Measurements from ENCODE around the gene SEMA5B. TPM values are rescaled to one million over a fixed set of nuclear protein-coding genes. Genes with fewer than 3 reads are reported as not detected.

The SEMA5B gene
- total RNA-seq, 2 experiments from 2014 or later, result 0.30 TPM; not detected in 1

DNA sequence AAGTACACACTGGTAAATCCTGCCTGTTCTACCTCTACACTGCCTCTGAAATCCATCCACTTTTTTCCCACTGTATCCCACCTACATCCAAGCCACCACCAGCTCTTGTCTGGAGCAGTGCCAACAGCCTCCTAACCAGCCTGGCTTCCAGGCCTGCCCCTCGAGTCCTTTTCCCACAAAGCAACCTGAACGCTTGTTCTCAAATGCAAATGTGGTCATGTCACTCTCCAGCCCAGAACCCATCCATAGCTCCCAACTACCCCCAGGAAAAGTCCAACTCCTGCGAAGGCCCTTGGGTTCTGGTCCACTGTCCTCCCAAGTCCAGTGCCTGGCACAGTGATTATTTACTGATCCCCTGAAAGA lies 83.8 kb downstream of the SEMA5B start:
- CTCF ChIA-PET, result interaction anchor here (0.6 to 1.9 kb wide), 5 partner anchors 18 to 88 kb away, joined by 3 to 6 read pairs (median 4); no protein-coding TSS in a partner anchor
- no peak for DNase-seq
- Mint-ChIP-seq H3K27ac (no peak overlapping the region), H3K27me3 (peaks cover 16% of the 10 kb centered on the region), H3K4me1 (peaks cover 9% of the 10 kb centered on the region), H3K36me3 (ENCODE audit: low read depth) (no peaks in the 10 kb centered on the region), H3K9me3 (no peaks in the 10 kb centered on the region), H3K4me3 (no peak overlapping the region)
- POLR2A ChIA-PET, result no interaction called here

DNA sequence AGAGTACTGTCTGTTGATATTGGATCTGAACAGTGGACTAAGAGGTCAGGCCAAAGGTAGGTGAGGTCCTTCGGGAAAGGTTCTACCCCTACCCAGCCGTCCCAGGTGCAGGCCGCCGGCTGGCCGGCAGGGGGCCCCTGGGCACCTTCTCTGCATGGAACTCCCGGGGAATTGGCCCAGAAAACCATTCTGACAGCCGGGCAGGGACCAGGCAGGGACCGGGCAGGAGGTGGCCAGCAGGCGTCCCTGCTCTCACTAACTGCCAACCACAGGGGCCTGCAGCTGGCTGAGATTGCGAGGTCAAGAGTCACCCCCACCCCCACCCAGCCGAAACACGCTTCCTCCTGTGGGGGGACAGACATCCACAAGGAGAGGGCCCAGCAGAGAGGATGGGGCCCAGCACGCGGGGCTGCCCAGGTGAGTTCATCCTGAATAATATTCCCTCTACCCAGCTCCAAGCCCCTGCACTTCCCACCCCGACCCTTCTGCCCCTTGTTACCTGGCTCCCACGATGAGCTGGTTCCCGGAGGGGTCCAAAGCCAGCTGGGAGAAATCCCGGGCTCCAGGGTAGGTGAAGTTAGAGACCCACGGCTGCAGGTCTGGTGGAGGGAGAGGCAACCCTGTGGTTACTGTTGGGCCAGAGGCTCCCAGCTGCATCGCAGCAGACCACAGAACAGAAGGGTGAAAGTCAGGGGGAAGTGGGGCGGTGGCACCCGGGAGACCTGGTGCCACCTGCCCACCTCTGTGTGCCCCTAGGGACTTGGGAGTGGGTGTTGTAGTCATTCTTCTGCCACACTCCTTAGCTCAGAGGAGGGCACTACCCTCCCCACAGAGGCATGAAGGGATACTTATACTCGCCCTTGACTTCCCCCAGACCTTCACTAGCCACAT lies 84.4 kb downstream of the SEMA5B start:
- Mint-ChIP-seq H3K4me3 (no peak overlapping the region), H3K27me3 (peaks cover 19% of the 10 kb centered on the region), H3K4me1 (peaks cover 9% of the 10 kb centered on the region), H3K9me3 (no peaks in the 10 kb centered on the region), H3K36me3 (ENCODE audit: low read depth) (no peaks in the 10 kb centered on the region), H3K27ac (no peak overlapping the region)
- ChIA-PET POLR2A (no interaction called here), CTCF (interaction anchor here (0.5 to 3.1 kb wide), 11 partner anchors 11 to 322 kb away, joined by 3 to 23 read pairs (median 4); partner anchors contain the start of gene SEMA5B)
- peak; percentile 44 for DNase-seq

DNA sequence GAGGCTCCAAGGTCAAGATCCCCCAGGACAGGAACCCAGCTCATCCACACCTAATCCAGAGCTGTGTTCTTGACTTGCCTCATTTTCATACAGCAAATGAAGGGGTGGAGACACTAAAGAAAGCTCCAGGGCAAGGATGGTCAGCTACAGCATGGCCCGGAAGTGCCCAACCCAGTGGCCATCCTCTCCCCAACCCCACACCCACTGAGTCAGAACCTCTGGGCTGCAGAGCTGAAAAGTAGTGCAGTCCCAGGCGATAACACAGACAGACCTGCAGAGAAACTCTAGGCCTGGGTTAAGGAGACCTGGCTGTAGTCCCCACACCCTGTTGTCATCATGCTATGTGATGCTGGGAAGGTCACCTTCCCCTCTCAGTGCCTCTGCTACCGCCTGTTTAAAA lies 85.3 kb downstream of the SEMA5B start:
- Mint-ChIP-seq H3K27me3 (peaks cover 21% of the 10 kb centered on the region), H3K36me3 (ENCODE audit: low read depth) (no peaks in the 10 kb centered on the region), H3K9me3 (no peaks in the 10 kb centered on the region), H3K27ac (no peak overlapping the region), H3K4me3 (no peak overlapping the region), H3K4me1 (peaks cover 9% of the 10 kb centered on the region)
- ChIA-PET CTCF (interaction anchor here (0.5 to 3.1 kb wide), 10 partner anchors 11 to 323 kb away, joined by 3 to 23 read pairs (median 4); partner anchors contain the start of gene SEMA5B), POLR2A (no interaction called here)
- no peak for DNase-seq

DNA sequence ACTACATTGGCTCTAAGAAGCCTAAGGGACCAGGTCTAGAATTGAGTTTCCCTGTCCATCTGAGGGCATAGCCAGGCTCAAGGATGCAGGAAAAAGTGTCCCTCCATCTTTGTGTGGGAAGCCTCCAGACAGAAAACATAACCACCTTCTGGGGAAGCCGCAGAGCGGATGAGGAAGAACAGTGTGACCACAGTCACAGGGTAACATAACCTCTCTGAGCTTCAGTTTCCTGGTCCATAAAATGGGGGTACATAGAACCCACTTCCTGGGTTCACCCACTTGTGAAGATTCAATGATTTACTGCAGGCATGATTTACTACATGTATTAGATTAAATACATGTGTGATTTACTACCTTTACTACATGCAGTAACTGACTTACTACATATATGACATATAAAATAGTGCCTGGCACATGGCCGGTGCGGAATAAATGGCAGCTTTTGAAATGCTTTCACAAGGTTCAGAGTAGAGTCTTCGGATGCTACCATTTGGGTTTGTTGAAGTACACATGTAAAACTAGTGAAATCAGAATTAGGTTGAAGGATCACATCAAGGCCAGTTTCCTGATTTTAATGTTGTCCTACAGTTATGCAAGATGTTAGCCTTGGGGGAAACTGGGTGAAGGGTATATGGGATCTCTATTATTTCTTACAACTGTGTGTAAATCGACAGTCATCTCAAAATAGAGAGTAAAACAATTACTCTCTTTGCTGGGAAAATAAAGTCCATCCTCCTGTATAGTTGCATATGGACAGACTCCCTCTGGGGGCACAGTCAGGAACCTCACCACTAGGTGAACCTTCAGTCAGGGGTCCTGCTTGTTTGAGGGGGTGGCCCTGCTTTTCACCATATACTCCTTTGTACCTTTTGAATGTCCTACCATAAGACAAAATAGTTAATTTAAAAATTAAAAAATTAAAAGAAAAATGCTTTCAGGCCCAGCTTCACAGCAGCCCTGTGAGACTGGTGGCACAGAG lies 86.0 kb downstream of the SEMA5B start:
- H3K27ac Mint-ChIP-seq, result no peak overlapping the region
- POLR2A ChIA-PET, result no interaction called here
- no peaks in the 10 kb centered on the region for H3K9me3 Mint-ChIP-seq
- peaks cover 20% of the 10 kb centered on the region for H3K27me3 Mint-ChIP-seq
- no peak overlapping the region for H3K4me3 Mint-ChIP-seq
- H3K4me1 Mint-ChIP-seq, result peaks cover 9% of the 10 kb centered on the region
- no peaks in the 10 kb centered on the region for H3K36me3 Mint-ChIP-seq (ENCODE audit: low read depth)
- CTCF ChIA-PET, result interaction anchor here (0.7 to 3.1 kb wide), 10 partner anchors 11 to 187 kb away, joined by 3 to 23 read pairs (median 4); partner anchors contain the start of gene SEMA5B
- DNase-seq, result peak; percentile 39

DNA sequence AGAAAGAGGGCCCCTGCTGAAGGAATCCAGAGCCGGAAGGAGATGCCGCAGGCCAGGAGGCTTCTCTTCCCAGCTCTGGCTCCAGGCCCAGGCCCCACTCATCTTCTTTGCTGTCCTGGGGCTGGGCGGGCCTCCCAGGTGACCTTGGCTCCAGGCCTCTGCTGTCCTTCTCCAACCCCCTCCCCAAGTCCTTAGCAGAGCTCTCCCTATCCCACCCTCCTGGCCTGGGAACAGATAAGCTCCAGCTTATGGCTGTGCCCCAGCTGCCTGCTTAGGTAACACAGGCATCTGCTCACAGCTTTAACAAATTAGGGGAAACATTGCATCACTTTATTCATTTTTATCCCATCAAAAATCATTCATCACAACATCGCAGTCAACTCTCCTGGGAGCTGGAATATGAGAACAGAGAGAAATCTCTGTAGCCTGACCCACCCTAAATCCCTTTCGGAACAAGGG lies 86.9 kb downstream of the SEMA5B start:
- H3K27me3 Mint-ChIP-seq, result peaks cover 20% of the 10 kb centered on the region
- H3K36me3 Mint-ChIP-seq (ENCODE audit: low read depth), result no peaks in the 10 kb centered on the region
- no peaks in the 10 kb centered on the region for H3K9me3 Mint-ChIP-seq
- peaks cover 9% of the 10 kb centered on the region for H3K4me1 Mint-ChIP-seq
- ChIA-PET CTCF (interaction anchor here (0.7 to 3.1 kb wide), 3 partner anchors 34 to 183 kb away, joined by 3 to 23 read pairs (median 4); partner anchors contain the start of gene SEMA5B), POLR2A (no interaction called here)
- no peak overlapping the region for H3K4me3 Mint-ChIP-seq
- H3K27ac Mint-ChIP-seq, result no peak overlapping the region
- no peak for DNase-seq

DNA sequence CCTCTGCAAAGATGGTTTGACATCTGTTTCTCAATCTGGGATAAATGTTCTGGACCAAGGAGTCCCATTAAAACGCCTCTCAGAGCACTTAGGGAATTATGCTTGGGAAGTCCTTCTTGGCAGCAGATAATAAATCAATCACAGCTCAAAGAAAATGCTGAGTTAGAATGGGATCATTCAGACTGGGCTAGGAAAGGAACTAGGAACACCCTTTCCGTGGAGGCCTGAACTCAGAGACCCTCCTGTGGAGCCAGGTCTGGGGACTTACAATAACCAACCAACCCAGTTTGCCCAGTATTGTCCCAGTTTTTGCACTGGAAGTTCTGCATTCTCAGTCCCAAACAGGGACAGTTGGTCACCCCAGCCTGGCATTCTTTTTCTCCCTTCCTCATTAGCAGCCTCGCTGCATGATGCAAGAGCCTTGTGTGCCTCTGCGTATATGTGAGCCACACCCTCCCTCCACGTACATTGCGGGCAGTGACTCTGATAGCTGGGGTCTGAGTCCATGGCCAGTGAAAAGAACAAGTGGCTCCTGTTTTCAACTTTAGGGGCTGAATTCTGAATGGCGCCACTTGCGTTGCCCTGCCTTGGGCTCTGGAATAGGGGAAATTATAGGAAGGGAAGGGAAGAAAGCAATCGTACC lies 88.7 kb downstream of the SEMA5B start:
- CTCF ChIA-PET, result no interaction called here
- POLR2A ChIA-PET, result no interaction called here

DNA sequence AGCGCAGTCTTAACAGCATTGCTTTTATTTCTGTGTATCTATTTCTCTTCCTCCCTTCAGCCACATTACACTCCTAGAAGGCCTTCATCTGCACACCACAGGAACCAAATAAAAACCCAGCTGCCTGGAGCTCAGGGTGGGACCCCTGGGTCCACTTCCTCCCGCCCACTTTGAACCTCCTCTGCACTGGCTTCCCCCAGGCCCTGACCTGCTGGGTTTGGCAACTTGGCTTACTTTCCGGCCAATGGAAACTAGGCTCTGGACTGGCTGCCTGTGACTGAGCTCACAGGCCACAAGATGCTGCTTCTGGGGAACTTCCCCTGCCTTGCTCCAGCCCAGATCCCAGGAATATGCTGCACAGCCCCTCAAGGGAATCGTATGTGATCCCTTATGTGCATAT lies 89.8 kb downstream of the SEMA5B start:
- peaks cover 9% of the 10 kb centered on the region for H3K4me1 Mint-ChIP-seq
- no peak for DNase-seq
- ChIA-PET POLR2A (no interaction called here), CTCF (no interaction called here)
- H3K27ac Mint-ChIP-seq, result no peak overlapping the region
- H3K9me3 Mint-ChIP-seq, result no peaks in the 10 kb centered on the region
- no peak overlapping the region for H3K4me3 Mint-ChIP-seq
- H3K27me3 Mint-ChIP-seq, result peaks cover 18% of the 10 kb centered on the region
- no peaks in the 10 kb centered on the region for H3K36me3 Mint-ChIP-seq (ENCODE audit: low read depth)

More for the DNA sequence above, 88.7 kb downstream of the SEMA5B start:
- no peak for DNase-seq
- Mint-ChIP-seq H3K27me3 (peaks cover 14% of the 10 kb centered on the region), H3K36me3 (ENCODE audit: low read depth) (no peaks in the 10 kb centered on the region), H3K9me3 (no peaks in the 10 kb centered on the region), H3K27ac (no peak overlapping the region), H3K4me1 (peaks cover 9% of the 10 kb centered on the region), H3K4me3 (no peak overlapping the region)

DNA sequence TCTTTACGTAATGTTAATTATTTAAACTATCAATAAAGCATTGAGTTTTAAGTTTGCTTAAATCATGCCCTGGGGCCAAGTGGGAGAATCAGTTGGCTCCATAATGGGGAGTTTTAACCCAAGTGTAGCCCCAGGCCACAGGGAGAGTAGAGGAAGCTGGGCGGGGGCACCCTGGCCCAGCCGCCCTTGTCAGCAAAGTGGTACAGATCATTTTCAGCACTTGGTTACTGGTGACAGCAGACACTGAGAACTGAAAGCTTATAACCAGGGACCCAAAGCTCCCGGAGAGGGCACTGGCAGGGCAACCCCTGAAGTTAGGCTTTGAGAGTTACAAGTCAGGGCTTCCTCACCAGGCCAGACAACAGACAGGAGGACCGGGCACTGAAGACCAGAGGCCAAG lies 90.6 kb downstream of the SEMA5B start:
- no peak overlapping the region for H3K27ac Mint-ChIP-seq
- H3K4me1 Mint-ChIP-seq, result peaks cover 9% of the 10 kb centered on the region
- CTCF ChIA-PET, result no interaction called here
- no peak for DNase-seq
- POLR2A ChIA-PET, result no interaction called here
- no peak overlapping the region for H3K4me3 Mint-ChIP-seq
- no peaks in the 10 kb centered on the region for H3K36me3 Mint-ChIP-seq (ENCODE audit: low read depth)
- peaks cover 21% of the 10 kb centered on the region for H3K27me3 Mint-ChIP-seq
- no peaks in the 10 kb centered on the region for H3K9me3 Mint-ChIP-seq

DNA sequence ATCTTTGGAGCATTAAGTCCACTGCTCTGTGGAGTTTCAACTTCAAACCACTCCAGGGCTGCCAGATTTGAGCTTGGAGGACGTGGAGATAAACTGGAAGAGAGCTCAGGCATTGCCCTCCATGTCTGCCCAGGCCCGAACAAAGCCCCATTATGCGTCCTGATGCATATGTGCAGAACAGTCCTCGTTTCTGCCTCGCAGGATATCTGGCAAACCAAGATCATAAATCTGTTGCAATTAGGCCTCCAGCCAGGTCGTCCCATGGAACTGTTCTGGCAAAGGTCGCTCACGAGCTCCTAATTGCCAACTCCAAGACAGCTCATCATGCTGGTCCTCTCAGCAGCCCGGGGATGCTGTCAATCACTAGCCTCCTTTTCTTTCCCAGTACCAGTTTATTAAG lies 91.2 kb downstream of the SEMA5B start:
- Mint-ChIP-seq H3K4me1 (peaks cover 7% of the 10 kb centered on the region), H3K4me3 (no peak overlapping the region), H3K36me3 (ENCODE audit: low read depth) (no peaks in the 10 kb centered on the region), H3K27ac (no peak overlapping the region), H3K27me3 (peaks cover 24% of the 10 kb centered on the region), H3K9me3 (no peaks in the 10 kb centered on the region)
- ChIA-PET CTCF (no interaction called here), POLR2A (no interaction called here)
- no peak for DNase-seq

DNA sequence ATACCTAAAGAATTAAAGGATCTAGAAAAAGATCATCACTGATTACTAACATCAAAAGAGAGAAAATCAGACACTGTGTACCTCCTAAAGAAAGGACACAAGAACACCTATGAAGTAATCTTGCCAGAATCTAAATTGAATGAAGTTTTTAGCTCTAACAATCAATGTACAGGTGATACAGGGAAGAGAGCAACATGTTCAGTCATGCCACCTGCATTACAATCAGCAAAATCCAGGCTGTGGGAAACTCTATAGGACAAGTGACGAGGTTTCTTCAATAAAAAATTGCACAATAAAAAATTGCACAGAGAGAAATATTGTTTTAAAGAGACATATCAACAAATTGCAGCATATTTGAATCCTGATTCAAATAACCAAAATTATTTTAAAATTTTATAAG lies 93.3 kb downstream of the SEMA5B start:
- Mint-ChIP-seq H3K27me3 (peaks cover 24% of the 10 kb centered on the region), H3K36me3 (ENCODE audit: low read depth) (no peaks in the 10 kb centered on the region), H3K4me3 (no peak overlapping the region), H3K4me1 (no peaks in the 10 kb centered on the region), H3K27ac (no peak overlapping the region), H3K9me3 (no peaks in the 10 kb centered on the region)
- no peak for DNase-seq
- POLR2A ChIA-PET, result no interaction called here
- CTCF ChIA-PET, result no interaction called here

DNA sequence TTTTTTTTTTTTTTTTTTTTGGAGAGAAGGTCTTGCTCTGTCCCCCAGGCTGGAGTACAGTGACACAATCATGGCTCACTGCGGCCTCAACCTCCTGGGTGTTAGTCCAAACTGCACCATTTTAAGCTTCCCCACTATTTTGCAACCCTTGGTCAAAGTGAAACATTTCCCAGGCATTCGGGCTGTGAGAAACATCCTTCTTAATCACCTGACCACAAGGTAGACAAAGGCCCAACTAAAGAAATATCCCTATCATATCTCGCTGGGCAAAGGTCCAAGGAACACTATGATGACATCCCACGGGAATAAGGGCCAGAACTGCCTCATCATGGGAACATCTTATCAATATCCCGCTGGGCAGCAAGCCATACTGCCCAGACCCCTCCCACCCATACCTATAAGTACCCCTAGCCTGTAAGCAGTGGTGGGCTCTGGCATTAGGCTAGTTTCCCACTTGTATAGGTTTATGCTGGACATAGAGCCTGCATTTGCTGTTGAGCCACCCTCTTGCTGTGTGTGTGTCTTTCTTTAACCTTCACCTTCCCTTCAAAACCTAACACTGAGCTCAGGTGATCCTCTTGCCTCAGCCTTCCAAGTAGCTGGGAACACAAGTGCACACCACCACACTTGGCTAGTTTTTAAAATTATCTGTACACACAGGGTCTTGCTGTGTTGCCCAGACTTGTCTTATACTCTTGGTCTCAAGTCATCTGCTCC lies 95.2 kb downstream of the SEMA5B start:
- Mint-ChIP-seq H3K4me3 (no peak overlapping the region), H3K27me3 (peaks cover 21% of the 10 kb centered on the region), H3K9me3 (no peaks in the 10 kb centered on the region), H3K36me3 (ENCODE audit: low read depth) (no peaks in the 10 kb centered on the region), H3K4me1 (no peaks in the 10 kb centered on the region), H3K27ac (no peak overlapping the region)
- ChIA-PET CTCF (no interaction called here), POLR2A (no interaction called here)
- no peak for DNase-seq

DNA sequence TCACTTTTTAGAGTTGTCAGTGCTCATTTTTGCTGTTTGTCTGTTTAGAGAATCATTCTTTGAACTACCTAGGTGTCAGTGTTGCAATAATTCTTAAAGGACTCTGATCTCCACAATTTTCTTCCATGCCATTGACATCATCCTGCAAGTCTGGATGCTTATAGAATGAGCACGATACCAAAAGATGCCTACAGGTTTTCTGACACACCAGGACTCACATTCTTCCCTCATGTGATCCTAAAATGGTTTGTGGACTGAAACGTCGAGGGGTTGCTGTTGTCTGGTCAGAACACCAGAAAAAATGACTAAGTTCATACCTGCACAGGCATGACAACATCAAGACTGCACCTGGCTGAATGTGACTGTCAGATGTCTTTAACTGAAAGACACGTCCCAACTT lies 95.9 kb downstream of the SEMA5B start:
- Mint-ChIP-seq H3K4me3 (no peak overlapping the region), H3K27ac (no peak overlapping the region), H3K27me3 (peaks cover 21% of the 10 kb centered on the region), H3K9me3 (no peaks in the 10 kb centered on the region), H3K4me1 (no peaks in the 10 kb centered on the region), H3K36me3 (ENCODE audit: low read depth) (no peaks in the 10 kb centered on the region)
- POLR2A ChIA-PET, result no interaction called here
- CTCF ChIA-PET, result no interaction called here
- DNase-seq, result no peak

Measured in activated CD4-positive, alpha-beta memory T cell treated with anti-CD3 and anti-CD28 coated beads, Interleukin-2, amount 10 ng/mL, durations not matched to agents 7 days and 5 days (primary cell).